Activated CD4-positive, alpha-beta T cell treated with anti-CD3 and anti-CD28 coated beads, Interleukin-2, amount 50 U/mL, for 48 hours (primary cell): ENCODE measurements around the gene TM7SF2.
"Not testable (repeated sequence)": the region's sequence is repeated elsewhere in the genome, so short reads cannot be mapped to it uniquely, and the experiment has no call there.

Experiments
- DNase-seq, 2 experiments: peaks; one replicate each; pipeline ENCODE4 v3.0.0-alpha.2; 2020

TM7SF2 gene

DNA sequence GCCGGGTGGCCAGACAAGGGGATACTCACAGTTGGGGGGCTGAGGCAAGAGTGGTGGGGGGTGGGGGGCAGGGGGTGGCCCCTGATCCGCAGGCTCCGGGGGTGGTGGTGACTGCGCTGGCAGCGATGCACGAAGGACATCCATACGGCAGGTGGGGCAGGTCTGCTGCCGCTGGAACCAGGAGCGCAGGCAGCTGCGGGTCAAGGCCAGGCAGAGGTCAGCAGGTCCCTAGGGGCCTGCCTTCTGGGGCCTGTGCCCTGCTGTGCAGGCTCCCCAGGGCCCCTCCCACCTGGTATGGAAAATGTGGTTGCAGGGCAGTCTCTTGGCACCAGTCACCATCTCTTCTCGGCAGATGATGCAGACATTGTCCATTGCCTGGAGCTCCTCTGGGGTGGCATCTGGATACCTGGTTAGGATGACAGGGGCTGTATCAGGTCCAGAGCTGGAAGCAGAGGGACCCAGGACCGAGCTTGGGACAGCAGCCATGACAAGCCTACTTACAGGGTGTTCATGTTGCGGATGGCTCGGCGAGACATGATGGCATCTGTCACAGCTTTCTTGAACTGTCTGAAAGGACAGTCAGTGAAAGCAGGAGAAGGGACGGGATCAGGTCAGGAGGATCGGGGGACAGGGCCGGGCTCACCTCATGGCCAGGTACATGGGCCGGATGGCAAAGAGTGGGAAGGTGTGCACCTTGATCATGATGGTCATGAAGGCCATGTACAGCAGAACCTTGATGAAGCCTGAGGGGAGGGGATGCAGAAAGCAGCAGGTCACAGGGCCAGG is 19.2 kb downstream of the TM7SF2 start:
- DNase-seq: no peak

DNA sequence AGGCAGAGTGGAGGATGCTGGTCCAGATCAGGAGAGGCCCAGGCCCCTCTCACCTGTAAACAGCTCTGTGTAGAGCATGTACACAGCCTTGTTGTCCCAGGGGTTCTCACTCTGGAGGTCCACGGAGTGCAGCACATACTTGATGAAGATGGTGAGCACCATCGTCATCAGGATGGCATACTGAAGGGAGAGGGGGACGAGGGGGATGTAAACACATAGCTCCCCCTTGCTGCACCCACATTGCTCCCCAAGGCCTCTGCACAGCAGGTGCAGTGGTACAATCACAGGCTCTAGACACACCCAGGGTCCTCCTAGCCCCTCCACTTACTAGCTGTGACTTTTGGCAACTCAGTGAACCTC is 19.7 kb downstream of the TM7SF2 start:
- no peak for DNase-seq

DNA sequence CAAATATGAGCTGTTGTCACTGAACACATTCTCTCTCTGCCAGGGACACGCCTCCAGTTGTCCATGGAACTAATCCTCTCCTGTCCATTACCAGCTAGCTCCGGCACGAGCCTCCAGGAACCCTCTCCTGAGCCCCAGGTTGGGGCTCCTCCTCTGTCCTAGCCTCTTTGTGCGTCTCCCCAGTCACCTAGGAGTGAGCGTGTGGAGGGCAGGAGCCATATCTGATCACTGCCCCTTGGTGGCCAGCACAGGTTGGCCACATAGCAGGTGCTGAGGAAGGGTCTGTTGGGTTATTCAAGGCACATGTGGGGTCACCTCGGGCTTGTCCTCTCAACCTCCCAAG is 20.2 kb downstream of the TM7SF2 start:
- no peak for DNase-seq

DNA sequence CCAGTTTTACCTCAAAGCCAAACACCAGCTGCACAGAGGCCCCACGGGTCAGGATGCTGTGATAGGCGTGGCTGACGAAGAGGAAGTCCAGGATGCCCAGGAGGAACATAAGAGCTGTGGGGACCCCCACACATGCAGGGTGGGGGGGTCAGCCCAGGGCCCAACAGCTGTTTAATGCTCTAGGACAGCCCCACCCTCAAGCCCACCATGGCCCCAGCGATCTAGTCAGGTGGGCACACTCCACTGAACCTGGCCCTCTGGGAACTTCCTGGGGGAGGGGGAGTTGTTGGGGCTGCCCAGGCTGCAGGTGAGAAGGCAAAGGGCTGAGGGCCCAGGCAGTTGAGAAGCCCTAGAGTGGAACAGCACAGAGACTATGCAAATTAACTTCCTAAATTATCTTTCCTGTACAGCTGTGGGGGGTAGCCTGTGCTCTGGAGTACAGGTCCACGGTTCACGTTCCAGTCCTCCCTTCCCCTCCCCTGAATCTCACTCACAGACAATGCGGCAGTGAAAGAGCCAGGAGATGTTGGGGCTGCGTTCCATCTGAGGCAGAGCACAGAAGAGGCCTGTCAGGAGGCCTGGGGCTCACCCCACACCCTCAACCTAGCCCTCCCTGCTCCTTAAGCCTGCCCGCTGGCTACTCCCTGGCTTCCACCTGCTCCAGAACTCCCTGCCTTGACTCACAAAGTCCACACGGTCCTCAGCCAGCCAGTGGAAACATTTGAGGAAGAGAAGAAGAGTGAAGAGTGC is 20.7 kb downstream of the TM7SF2 start:
- DNase-seq: no peak

DNA sequence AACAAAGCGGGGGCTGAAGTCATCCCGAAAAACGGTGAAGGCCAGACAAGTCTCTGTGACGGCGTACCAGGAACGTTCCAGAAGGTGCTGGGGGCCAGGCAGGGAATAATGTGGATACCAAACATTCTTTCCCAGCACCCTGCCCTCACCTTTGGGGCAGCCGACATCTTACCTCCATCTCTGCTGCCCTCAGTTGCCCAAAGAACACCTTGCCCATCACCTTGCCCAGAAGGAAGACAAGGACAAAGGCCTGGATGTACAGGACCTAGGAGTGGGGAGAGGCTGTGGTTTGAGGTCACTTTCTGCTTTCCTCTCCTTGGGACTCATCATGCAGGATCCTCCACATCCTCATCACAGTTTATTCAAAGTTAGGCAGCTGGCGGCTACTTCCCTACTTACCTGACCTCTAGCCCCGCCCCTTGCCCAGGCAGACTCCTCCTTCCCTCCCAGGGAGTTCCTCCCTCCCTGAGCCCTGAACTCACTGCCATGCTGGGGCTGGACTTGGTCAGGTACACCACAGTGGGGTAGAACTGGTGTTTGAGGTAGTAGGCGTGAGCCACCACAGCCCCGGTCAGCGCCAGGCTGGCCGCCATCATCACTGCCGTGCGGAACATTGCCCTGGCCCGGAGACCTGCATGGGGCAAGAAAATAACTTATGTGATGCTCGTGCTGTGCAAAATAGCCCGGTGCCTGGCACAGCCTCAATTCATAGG is 21.5 kb downstream of the TM7SF2 start:
- DNase-seq: peak; percentile 79 to 82

DNA sequence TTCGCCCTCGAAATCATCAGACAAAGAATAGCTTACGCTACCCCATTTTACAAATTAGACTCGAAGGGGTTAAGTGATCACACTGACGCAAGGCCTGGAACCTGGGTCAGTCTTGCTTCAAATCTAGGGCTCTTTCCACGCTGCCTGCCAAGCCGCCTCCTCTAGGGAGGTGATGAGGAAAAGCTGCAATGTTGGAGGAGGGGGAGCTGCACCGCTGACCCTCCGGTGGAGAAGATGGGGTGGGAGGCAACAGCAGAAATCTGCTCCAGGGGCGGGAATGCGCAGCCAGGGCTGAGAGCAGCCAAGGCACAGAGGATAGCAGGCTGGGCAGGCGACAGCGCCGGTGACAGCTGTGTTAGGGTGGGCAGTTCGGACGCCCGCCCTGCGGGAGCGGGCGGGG is 22.1 kb downstream of the TM7SF2 start:
- DNase-seq: no peak

DNA sequence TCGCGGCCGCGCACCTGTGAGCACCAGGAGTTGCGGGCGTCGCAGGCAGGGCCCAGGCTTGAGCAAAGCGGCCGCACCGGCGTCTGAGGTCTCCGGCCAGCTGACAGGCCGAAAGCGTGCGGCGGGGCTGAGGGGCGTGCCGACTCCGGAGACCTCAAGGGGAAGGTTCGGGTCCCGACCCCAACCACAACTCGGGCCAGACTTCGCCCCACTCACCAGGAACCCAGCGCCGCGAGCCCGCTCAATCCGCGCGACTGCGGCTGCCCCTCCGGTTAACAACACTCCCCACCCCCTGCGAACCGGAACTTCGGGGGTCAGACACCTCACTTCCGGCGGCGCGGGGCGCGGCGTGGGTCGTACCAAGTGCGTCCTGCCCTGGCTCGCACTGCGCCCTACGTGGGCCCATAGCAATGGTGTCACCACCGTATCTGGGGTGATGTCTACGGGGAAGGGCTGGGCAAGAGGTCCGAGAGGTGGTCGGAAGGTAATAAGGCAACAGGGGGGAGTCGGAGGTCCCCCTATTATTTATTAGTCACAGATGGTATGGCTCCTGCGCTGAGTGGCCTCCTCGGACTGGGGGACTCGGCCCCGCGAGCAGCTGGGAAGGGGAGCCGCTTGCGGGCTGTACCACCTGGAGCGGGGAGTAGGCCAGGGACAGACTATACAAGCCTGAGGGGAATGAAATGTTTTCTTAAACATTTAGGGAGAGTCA is 22.7 kb downstream of the TM7SF2 start, which contains the start of gene SYVN1:
Gene SYVN1, minus strand, starts transcription at position 280 of the 712 bp plus-strand sequence. CDS start 918 bp downstream, outside the sequence.
- DNase-seq: peak; percentile 91 to 94

DNA sequence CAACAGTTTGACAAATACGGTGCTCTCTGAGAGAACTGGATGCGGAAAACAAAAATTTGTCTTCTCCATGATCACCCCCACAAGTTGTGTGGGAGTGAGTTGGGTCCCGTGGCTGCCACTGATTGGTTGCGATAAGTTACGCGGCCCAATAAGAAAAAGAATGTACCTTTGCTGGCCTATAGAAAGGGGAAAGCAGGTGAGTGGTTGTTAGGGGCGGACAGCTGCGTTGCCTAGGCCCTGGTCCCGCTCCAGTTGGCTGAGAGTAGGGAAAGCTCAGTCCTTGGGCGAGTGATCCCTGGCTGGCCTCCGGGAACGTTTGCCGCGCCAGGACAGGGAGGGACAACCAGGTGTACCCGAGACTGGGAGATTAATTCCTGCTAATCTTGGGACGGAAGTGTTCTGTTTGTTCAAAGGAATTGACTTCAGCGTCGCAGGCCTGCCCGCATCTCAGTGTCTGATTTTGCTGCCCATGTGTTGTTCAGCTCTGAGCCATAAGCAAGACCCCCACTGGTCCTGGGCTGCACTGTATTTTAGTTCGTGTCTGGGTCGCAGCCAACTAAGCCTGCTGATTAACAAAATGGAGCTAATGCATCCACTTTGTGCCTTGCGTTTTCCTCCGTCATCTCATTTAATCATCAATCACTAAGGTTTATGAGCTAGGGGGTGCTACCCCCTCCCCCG is 23.4 kb downstream of the TM7SF2 start:
- peak; percentile 75 to 81 for DNase-seq

DNA sequence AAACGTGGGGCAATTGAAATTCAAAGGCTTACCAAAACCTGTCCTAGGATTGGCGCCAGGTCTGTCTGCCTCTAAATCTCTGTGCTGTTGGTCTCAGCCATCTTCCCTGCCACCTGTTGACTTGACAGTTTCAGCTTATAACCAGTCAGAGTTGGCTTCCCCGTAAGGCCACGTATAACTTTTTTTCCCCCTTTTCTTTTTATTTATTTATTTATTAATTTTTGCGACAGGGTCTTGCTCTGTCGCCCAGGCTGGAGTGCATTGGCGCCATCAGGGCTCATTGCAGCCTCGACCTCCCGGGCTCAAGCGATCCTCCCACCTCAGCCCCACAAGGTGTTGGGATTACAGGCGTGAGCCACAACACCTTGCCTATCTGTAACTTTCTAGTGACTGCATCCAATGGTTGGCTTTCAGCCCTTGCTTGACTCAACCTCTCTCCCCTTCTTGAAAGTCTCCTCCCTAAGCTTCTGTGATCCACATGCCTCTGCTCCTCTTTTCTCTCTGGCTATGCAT is 24.0 kb downstream of the TM7SF2 start:
- no peak for DNase-seq

DNA sequence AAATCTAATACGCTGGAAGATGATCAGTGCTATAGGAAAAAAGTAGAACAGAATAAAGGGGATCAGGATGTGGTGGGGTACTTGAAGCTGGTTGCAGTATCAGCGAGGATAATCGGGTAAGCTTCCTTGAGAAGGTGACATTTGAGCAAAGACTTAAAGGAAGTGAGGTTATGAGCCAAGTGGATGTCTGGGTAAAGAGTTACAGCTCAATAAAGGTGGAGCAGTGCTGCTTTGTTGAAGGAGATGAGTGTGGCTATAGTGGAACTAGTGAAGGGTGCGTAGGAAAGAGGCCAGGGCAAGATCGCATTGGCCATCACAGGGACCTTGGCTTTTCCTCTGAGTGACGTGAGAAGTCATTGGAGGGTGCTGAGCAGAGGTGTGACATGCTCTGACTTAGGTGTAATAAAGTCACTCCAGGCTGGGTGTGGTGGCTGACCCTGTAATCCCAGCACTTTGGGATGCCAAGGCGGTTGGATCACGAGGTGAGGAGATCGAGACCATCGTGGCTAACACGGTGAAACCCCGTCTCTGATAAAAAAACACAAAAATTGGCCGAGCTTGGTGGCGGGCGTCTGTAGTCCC is 24.9 kb downstream of the TM7SF2 start:
- DNase-seq: no peak

DNA sequence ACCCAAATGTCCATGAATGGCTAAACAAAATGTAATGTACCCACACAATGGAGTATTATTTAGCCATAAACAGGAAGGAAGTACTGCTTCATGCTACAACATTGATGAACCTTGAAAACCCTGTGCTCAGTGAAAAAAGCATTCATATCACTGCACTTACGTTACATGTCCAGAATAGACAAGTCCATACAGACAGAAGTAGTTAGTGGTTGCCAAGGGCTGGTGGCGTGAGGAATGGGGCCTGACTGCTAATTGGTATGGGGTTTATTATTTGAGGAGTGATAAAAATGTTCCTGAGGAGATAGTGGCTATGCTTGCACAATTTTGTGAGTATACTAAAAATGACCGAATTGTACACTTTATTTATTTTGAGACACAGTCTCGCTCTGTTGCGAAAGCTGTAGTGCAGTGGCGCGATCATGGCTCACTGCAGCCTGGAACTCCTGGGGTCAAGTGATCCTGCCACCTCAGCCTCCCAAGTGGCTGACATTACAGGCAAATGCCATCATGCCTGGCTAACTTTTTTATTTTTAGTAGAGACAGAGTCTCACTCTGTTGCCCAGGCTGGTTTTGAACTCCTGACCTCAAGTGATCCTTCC is 30.3 kb downstream of the TM7SF2 start:
- no peak for DNase-seq

DNA sequence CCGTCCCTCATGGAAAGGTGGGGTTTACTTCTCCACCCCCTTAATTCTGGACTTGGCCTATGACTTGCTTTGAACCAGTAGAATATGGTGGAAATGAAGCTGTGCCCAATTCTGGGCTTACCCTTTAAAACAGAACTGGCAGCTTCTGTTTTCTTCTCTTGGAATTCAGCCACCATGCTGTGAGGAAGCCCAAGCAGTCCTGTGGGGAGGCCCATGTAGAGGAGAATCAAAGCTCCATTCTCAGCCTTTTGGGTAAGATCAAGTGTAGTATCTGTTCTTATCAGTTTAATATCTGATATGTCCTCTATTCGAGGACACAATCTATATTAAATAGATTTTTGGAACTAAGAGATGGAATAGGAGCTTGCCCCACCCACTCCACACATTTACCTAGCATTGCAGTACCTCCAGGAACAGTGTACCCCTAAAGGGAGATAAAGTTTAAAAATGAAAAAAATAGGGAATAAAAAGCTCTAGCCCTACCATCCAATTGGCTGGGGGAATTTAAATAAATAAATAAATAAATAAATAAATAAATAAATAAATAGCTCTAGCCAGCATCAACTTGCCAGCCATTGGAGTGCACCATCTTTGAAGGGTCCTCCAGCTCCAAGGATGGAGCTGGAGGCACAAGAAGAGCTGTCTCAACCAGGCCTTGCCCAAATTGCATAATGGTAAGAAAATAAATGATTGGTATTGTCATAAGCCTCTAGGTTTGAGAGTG is 35.8 kb downstream of the TM7SF2 start:
- DNase-seq: no peak

DNA sequence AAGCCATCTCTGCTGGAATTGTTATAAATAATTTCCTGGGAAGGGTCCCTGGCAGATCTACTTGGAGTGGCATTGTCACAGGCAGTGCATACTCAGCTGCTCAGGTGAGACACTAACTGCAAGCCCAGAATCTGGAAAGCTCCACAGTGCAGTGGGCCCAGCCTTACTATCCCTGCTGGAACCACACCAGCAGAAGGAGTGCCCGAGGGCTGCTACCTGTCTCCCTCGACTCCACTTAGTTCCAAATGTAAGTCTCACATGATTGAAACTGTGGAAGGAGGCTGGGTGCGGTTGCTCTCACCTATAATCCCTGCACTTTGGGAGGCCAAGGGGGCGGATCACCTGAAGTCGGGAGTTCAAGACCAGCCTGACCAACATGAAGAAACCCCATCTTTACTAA is 37.0 kb downstream of the TM7SF2 start:
- DNase-seq: no peak

DNA sequence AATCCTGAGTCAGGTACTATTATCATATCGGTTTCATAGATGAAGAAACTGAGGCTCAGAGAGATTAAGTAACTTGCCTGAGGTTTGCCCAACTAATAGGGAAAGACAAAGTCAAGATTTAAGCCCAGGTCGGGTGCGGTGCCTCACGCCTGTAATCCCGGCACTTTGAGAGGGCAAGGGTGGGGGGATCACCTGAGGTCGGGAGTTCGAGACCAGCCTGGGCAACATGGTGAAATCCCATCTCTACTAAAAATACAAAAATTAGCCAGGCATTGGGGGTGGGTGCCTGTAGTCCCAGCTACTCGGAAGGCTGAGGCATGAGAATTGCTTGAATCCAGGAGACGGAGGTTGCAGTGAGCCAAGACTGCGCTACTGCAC is 38.4 kb downstream of the TM7SF2 start:
- not testable (repeated sequence) for DNase-seq

DNA sequence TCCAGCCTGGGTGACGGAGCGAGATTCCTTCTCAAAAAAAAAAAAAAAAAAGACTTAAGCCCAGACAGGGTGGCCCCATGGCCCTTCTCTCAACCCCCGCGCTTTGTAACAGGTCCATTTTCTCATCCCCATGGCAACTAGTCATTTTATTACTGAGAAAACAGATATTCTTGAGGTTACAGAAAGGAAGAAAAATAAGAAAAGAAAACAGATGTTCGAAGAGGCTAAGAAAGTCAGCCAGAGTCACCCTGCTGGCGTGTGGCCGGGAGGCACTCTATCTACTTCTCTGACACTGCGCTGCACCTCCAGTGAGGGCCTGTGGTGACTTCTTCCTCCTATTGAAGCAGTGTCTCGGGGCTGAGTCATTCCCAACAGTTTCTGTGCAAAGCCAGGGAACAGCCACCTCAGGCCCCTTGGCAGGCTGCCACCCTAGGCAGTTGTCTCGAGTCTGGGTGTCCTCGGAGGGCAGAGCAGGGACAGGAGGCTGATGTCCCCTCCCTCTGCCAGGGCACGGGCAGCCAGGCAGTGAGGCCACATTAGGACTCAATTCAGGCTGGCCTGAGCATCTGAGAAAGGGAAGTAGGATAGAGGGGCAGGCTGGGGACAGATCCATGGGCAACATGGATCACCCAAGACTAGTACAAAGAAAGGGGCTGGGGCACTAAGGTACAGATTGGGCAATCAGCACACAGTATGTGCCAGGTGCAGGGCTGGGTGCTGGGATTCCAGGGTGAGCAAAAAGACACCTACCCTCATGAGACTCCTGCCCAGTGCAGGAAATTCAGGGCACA is 39.0 kb downstream of the TM7SF2 start:
- DNase-seq: peak; percentile 43 to 54

DNA sequence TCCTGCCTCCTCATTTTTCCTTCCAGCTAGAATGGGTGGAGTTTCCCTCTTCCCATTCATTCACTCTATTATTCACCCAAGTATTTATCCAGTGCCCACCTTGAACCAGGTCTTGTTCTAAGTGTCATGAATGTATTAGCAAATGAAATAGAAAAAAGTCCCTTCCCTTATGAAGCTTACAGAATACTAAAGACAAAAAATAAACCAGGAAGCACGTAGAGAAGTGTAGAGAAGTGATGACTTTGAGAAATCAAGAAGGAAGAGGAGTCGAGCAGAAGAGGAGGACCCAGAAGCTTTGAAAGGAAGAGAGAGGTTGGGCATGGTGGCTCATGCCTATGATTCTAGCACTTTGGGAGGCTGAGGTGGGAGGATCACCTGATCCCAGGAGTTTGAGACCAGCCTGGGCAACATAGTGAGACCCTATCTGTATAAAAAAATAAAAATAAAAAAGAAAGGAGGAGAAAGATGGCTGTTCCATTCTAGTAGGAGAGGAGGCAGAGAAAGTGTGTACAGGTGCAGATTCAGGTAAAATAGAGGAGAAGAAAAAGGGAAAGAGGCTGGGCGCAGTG is 39.7 kb downstream of the TM7SF2 start:
- DNase-seq: no peak

DNA sequence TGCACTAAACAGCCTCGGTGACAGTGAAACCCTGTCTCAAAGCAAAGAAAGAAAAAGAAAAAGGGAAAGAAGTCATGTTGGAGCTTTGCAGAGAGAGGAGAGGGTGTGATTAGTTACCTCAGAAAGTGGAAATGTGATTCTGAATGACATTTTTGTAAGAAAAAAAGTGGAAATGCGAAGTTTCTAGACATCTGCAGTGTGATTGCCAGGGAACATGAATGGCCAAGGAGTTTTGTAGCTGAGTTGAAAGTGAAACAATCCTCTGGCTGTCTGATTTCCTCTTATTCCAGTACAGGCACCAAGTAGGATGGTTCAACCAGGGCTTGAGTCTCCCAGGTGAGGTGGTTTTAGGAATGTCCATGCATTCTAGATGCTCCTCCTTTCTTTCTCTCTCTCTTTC is 40.5 kb downstream of the TM7SF2 start:
- DNase-seq: no peak

DNA sequence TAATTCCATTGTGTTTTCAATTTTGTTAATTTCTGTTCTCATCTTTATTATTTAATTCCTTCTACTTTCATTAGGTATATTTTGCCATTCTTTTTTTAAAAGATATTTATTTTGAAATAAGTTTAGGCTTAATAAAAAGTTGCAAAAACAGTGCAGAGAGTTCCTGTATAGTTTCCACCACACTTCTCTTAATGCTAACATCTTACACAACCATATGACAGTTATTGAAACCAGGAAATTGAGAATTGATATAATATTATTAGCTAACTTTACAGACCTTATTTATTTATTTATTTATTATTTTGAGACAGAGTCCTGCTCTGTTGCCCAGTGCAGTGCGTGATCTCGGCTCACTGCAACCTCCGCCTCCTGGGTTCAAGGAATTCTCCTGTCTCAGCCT is 44.6 kb downstream of the TM7SF2 start:
- DNase-seq: no peak

DNA sequence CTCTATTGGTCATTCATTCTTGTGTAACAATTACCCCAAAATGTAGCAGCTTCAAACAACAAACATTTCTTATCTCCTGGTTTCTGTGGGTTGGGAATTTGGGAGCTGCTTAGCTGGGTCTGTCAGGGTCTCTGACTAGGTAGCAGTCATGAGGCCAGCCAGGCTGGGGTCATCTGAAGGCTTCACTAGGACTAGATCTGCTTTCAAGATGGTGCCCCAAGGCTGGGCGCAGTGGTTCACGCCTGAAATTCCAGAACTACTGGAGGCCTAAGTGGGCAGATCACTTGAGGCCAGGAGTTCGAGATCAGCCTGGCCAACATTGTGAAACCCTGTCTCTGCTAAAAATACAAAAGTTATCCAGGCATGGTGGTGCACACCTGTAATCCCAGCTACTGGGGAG is 45.3 kb downstream of the TM7SF2 start:
- DNase-seq: no peak

DNA sequence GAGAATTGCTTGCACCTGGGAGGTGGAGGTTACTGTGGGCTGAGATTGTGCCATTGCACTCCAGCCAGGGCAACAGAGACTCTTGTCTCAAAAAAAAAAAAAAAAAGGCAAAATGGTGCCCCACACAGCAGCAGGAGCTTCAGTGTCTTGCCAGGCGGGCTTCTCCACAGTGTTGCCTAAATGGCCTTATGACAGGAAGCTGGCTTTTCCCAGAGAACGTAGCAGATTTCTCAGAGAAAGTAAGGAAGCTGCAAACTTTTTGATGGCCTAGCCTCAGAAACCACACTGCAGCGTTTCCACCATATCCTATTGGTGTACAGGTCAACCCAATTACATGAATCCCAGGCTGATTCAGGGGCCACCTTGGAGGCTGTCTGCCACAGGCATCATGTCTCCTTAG is 45.7 kb downstream of the TM7SF2 start:
- DNase-seq: no peak
